K562 (cell line): Measurements from ENCODE around the gene KCNIP2. TPM values are rescaled to one million over a fixed set of nuclear protein-coding genes. Genes with fewer than 3 reads are reported as not detected.

ENCODE experiments used
- ATF7 ChIP-seq: fragments of 450-650 bp; IDR thresholded peaks from 2 replicates; pipeline ENCODE4 v1.7.1; 2014; ENCODE audit warnings: mild to moderate bottlenecking, moderate library complexity
- BACH1 ChIP-seq: fragments of 200-800 bp; sonication (Bioruptor generic); IDR thresholded peaks from 2 replicates; pipeline ENCODE4 v1.6.1; 2016; ENCODE audit warnings: missing genetic modification characterization, missing compliant biosample characterization
- CBX5 ChIP-seq: IDR thresholded peaks from 2 replicates; pipeline ENCODE4 v1.6.1; 2014; ENCODE audit warnings: low read depth, borderline replicate concordance
- CC2D1A ChIP-seq: fragments of 450-650 bp; IDR thresholded peaks from 2 replicates; pipeline ENCODE4 v1.6.1; 2017; ENCODE audit warnings: mild to moderate bottlenecking
- DIDO1 ChIP-seq: fragments of 450-650 bp; IDR thresholded peaks from 2 replicates; pipeline ENCODE4 v1.6.1; 2016; ENCODE audit warnings: low read depth, missing biosample characterization, missing genetic modification characterization
- ELF4 ChIP-seq: fragments of 450-650 bp; formaldehyde crosslinking; IDR thresholded peaks from 2 replicates; pipeline ENCODE4 v1.4.0; 2022; ENCODE audit warnings: missing genetic modification characterization
- ESRRA ChIP-seq: fragments of 450-650 bp; IDR thresholded peaks from 2 replicates; pipeline ENCODE4 v1.6.1; 2014; ENCODE audit warnings: low read depth, mild to moderate bottlenecking, moderate library complexity, borderline replicate concordance
- FOXM1 ChIP-seq, 2 experiments: fragments of 450-650 bp in 1 of 2; sonication (generic) in 1 of 2; formaldehyde crosslinking in 1 of 2; IDR thresholded peaks; 2 replicates each; pipeline versions ENCODE4 v1.6.1 to v1.9.0; 2017 to 2022; ENCODE audit warnings: low read depth in 2 of 2, mild to moderate bottlenecking in 2 of 2, missing genetic modification reagents in 1 of 2, moderate library complexity in 1 of 2
- GABPA ChIP-seq: fragments of 200-800 bp; sonication (Bioruptor generic); conservative IDR thresholded peaks from 2 replicates; pipeline ENCODE4 v1.6.1; 2016; ENCODE audit warnings: low read depth, missing genetic modification characterization, missing compliant biosample characterization
- MXI1 ChIP-seq: IDR thresholded peaks from 2 replicates; pipeline ENCODE4 v1.6.1; 2011; ENCODE audit warnings: low read depth, mild to moderate bottlenecking, improper control_type of control experiment, low read length
- OTX1 ChIP-seq: fragments of 450-650 bp; formaldehyde crosslinking; IDR thresholded peaks from 2 replicates; pipeline ENCODE4 v1.4.0; 2022; ENCODE audit warnings: mild to moderate bottlenecking
- POLR2A ChIP-seq: fragments of 450-650 bp; conservative IDR thresholded peaks from 2 replicates; pipeline ENCODE4 v1.6.1; 2016
- PYGO2 ChIP-seq: fragments of 450-650 bp; IDR thresholded peaks from 2 replicates; pipeline ENCODE4 v1.6.1; 2016; ENCODE audit warnings: mild to moderate bottlenecking, missing genetic modification characterization, moderate library complexity, missing compliant biosample characterization
- SIN3A ChIP-seq, 2 experiments: fragments of 150-350 bp in 1 of 2; IDR thresholded peaks; 2 replicates each; pipeline ENCODE4 v1.6.1; 2011 to 2016; ENCODE audit warnings: borderline replicate concordance in 2 of 2, low read depth in 2 of 2, low read length in 2 of 2, mild to moderate bottlenecking in 2 of 2, moderate library complexity in 2 of 2; ENCODE audit not compliant: control insufficient read depth in 1 of 2
- SMARCC2 ChIP-seq: fragments of 450-650 bp; IDR thresholded peaks from 2 replicates; pipeline ENCODE4 v1.6.1; 2017; ENCODE audit warnings: antibody characterized with exemption, moderate library complexity, mild to moderate bottlenecking, low read depth
- TAF1 ChIP-seq: IDR thresholded peaks from 2 replicates; pipeline ENCODE4 v1.6.1; 2011; ENCODE audit warnings: mild to moderate bottlenecking, low read length, moderate library complexity; ENCODE audit not compliant: insufficient read depth, control insufficient read depth, severe bottlenecking; ENCODE audit errors: extremely low read depth
- TAF9B ChIP-seq: fragments of 450-650 bp; IDR thresholded peaks from 2 replicates; pipeline ENCODE4 v1.6.1; 2018; ENCODE audit warnings: mild to moderate bottlenecking; ENCODE audit not compliant: partially characterized antibody
- ZNF124 ChIP-seq: sonication (generic); formaldehyde crosslinking; IDR thresholded peaks from 2 replicates; pipeline ENCODE4 v1.8.1; 2022; ENCODE audit warnings: missing genetic modification reagents
- ZNF77 ChIP-seq: fragments of 250-450 bp; sonication (Bioruptor Pico); IDR thresholded peaks from 2 replicates; pipeline ENCODE4 v1.5.0; 2020
- polyA plus RNA-seq, 8 experiments: library from polyadenylated mRNA; depleted of rRNA in 4 of 8; stranded (reverse) in 5 of 8; unstranded in 3 of 8; fragments of >200 nt; fragmentation: Nextera tagmentation in 2 of 8; fragmentation: Illumina TruSeq in 1 of 8; extraction: Ambion mirVana in 2 of 8; extraction: Trizol in 1 of 8; gene quantifications; 2 replicates each; pipeline versions ENCODE4 v1.2.1 to v1.2.3, GENCODE V29; 2011 to 2014; ENCODE audit warnings: inconsistent platforms in 1 of 8, missing spikeins in 1 of 8
- total RNA-seq, 7 experiments: library from RNA; depleted of rRNA in 6 of 7; stranded (reverse); fragments of >200 nt in 6 of 7; fragmentation: Illumina TruSeq in 2 of 7; extraction: Trizol in 2 of 7; gene quantifications; 2 replicates each; pipeline versions ENCODE4 v1.2.1 to v1.2.3, GENCODE V29; 2011 to 2021; ENCODE audit warnings: low replicate concordance in 1 of 7
- TF ChIP-seq, protein P1 (sequence below): fragments of 450-650 bp; IDR thresholded peaks from 2 replicates; pipeline ENCODE4 v1.6.1; 2016
- TF ChIP-seq, protein P2 (sequence below): fragments of 250-450 bp; sonication (Bioruptor Pico); IDR thresholded peaks from 2 replicates; pipeline ENCODE4 v1.8.0; 2022; ENCODE audit warnings: inconsistent platforms
- TF ChIP-seq, protein P3 (sequence below): sonication (generic); formaldehyde crosslinking; IDR thresholded peaks from 2 replicates; pipeline ENCODE4 v1.4.0; 2020; ENCODE audit warnings: mild to moderate bottlenecking, missing genetic modification reagents
- TF ChIP-seq, protein P4 (sequence below): sonication (generic); formaldehyde crosslinking; IDR thresholded peaks from 2 replicates; pipeline ENCODE4 v1.8.0; 2022; ENCODE audit warnings: mild to moderate bottlenecking, missing genetic modification reagents

KCNIP2 gene
- total and polyA plus RNA-seq, 9 of the 15 experiments (the other 6 are each of a cell fraction or from before 2014, with no cell fraction given) = 2.5 to 7.6 (median 4.1) TPM

DNA sequence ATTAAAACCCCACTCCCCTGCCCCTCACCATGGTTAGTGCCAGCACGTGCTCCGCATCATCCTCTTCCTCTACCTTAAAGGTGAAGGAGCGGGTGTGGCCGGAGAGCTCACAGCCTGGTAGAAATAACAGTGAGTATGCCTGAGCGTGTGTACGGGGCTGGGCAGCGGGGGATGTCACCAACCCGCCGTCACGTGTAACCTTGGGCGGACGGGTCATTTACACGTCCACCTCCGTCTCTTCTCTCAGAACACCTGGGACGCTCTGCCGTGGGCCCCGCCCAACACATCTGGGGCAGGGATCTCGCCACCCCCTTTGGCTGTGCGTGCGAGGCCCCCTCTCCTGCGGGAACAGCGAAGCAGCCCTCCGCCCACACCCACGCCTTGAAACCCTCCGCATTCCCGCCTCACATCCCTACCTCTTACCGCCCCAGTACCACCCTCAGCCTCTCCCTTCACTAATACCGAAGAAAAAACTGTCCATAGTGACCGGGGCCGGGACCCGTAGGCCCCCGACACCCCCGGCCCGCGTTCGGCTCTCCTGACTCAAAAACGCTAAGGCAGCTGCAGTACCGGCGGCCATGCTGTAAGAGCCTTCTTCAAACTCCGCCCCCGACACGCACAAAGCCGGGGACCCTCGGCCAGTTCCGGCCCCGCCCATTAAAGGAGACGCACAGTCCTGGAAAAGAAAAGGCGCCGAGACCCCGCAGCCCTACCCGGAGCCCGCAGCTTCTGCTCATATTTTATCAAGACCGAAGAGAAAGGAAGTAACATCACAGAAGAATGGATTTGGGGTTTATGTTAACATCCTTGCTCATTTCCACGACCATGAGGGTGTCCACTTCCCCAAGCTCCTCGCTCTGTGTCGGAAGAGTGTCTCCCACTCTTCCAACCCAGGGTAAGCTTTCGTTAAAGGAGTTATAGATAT, 60.5 kb downstream of the KCNIP2 start, which contains the start of gene NPM3 (continued):
- peak; percentile 78 for TF ChIP-seq GABPA (tag)
- TF ChIP-seq DIDO1 (tag) = 0 out of 2 replicates have a peak, but pooled peaks have one; percentile 32
- no peak for TF ChIP-seq BACH1 (tag)
- no peak for TF ChIP-seq OTX1
- TF ChIP-seq, protein P1, sequence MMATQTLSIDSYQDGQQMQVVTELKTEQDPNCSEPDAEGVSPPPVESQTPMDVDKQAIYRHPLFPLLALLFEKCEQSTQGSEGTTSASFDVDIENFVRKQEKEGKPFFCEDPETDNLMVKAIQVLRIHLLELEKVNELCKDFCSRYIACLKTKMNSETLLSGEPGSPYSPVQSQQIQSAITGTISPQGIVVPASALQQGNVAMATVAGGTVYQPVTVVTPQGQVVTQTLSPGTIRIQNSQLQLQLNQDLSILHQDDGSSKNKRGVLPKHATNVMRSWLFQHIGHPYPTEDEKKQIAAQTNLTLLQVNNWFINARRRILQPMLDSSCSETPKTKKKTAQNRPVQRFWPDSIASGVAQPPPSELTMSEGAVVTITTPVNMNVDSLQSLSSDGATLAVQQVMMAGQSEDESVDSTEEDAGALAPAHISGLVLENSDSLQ = no peak
- TF ChIP-seq MXI1 = peak; percentile 51; the same call in 1 of the 2 replicates
- TF ChIP-seq ZNF124 = no peak
- peak; percentile 60 for TF ChIP-seq TAF1
- TF ChIP-seq FOXM1 (IDR thresholded peaks at IDR 0.05; ENCODE audit: low read depth) = peak; percentile 40; the same call in 1 of the 2 replicates
- no peak for TF ChIP-seq FOXM1 (CRISPR knock-in tag; IDR thresholded peaks at IDR 0.05; ENCODE audit: low read depth)
- no peak for TF ChIP-seq ELF4 (CRISPR knock-in tag)
- TF ChIP-seq PYGO2 (tag) = no peak
- TF ChIP-seq ATF7 = peak; percentile 33; the same call in 1 of the 2 replicates
- TF ChIP-seq TAF9B = peak; percentile 51
- TF ChIP-seq SIN3A (IDR thresholded peaks at IDR 0.05; ENCODE audit: borderline replicate concordance in 2 of 2, control insufficient read depth in 1 of 2, low read depth in 2 of 2, low read length in 2 of 2) = peak; percentile 46 to 60; a peak in 2 of 4 replicates
- 0 out of 2 replicates have a peak, but pooled peaks have one; percentile 11 for TF ChIP-seq ESRRA
- TF ChIP-seq, protein P2, sequence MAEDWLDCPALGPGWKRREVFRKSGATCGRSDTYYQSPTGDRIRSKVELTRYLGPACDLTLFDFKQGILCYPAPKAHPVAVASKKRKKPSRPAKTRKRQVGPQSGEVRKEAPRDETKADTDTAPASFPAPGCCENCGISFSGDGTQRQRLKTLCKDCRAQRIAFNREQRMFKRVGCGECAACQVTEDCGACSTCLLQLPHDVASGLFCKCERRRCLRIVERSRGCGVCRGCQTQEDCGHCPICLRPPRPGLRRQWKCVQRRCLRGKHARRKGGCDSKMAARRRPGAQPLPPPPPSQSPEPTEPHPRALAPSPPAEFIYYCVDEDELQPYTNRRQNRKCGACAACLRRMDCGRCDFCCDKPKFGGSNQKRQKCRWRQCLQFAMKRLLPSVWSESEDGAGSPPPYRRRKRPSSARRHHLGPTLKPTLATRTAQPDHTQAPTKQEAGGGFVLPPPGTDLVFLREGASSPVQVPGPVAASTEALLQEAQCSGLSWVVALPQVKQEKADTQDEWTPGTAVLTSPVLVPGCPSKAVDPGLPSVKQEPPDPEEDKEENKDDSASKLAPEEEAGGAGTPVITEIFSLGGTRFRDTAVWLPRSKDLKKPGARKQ = no peak
- TF ChIP-seq, protein P3, sequence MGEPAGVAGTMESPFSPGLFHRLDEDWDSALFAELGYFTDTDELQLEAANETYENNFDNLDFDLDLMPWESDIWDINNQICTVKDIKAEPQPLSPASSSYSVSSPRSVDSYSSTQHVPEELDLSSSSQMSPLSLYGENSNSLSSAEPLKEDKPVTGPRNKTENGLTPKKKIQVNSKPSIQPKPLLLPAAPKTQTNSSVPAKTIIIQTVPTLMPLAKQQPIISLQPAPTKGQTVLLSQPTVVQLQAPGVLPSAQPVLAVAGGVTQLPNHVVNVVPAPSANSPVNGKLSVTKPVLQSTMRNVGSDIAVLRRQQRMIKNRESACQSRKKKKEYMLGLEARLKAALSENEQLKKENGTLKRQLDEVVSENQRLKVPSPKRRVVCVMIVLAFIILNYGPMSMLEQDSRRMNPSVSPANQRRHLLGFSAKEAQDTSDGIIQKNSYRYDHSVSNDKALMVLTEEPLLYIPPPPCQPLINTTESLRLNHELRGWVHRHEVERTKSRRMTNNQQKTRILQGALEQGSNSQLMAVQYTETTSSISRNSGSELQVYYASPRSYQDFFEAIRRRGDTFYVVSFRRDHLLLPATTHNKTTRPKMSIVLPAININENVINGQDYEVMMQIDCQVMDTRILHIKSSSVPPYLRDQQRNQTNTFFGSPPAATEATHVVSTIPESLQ = no peak
- TF ChIP-seq CBX5 = no peak
- TF ChIP-seq, protein P4, sequence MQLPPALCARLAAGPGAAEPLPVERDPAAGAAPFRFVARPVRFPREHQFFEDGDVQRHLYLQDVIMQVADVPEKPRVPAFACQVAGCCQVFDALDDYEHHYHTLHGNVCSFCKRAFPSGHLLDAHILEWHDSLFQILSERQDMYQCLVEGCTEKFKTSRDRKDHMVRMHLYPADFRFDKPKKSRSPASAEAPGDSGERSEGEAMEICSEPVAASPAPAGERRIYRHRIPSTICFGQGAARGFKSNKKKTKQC (CRISPR knock-in tag) = no peak
- TF ChIP-seq SMARCC2 = no peak
- TF ChIP-seq POLR2A = peak; percentile 79
- TF ChIP-seq CC2D1A = no peak
- no peak for TF ChIP-seq ZNF77
